ENCODE measurements around the gene KIF25.
"Not testable (repeated sequence)": the region's sequence is repeated elsewhere in the genome, so short reads cannot be mapped to it uniquely, and the experiment has no call there.

Gene KIF25

DNA sequence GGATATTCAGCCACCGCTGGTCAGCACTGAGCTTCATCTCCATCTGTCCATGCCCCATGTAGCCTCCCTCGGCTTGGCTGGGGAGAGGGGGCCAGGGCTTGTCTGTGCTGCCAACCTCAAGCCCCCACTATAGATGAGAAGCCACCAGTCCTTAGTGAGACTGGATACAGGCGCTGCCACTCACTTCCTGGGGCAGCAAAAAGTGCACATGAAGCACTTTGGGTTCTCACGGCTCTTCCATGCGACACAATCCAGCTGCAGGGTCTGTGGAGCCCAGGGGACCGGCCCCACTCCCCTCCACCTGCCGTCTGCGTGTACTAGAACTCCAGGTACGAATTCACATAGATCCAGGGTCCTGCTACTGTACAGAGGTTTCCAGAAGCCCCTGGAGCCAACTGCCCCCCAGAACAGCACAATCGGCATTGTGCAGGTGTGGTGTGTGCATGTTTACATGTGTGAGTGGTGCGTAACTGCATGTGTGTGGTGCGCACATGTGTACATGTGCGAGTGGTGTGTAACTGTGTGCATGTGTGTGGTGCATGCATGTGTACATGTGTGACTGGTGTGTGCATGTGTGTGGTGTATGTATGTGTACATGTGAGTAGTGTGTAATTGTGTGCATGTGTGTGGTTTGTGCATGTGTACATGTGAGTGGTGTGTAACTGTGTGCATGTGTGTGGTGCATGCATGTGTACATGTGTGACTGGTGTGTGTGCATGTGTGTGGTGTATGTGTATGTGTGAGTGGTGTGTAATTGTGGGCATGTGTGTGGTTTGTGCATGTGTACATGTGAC, 76.7 kb downstream of the KIF25 start:
- DNase-seq, result no peak

DNA sequence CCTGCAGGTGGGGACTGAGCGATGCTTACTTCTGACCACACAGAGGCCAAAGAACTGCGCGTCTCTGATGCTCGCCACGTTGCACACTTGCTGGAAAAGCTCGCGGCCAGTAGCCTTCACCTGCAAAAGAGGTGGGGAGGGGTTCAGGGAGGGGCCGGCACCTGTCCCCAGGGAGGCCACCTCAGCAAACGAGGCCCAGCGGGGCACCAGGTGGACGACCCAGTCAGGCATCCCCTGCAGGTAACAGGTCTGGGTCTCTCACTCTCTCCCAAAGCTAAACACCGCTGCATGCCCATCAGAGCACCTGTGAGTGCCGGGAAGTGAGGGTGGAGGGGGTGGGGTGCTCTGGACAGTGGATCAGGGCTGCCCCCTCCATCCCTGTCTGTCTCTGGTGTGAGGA, 77.7 kb downstream of the KIF25 start:
- DNase-seq, result no peak

DNA sequence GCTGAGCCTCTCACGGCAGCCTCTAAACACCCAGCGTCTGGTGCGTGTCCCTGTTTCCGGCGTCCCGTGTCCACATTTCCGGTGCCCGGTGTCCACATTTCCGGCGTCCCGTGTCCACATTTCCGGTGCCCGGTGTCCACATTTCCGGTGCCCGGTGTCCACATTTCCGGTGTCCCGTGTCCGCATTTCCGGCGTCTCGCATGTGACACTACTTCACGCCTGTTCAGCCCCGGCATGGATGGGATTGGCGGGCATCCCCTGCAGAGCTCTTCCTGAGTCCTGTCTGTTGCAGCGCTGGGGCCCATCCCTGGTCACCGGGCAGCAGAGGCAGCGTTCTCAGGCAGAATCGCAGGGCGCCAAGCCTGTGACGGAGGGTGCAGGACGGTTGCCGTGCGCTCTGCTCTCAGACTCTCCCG, 78.3 kb downstream of the KIF25 start:
- DNase-seq, result no peak

DNA sequence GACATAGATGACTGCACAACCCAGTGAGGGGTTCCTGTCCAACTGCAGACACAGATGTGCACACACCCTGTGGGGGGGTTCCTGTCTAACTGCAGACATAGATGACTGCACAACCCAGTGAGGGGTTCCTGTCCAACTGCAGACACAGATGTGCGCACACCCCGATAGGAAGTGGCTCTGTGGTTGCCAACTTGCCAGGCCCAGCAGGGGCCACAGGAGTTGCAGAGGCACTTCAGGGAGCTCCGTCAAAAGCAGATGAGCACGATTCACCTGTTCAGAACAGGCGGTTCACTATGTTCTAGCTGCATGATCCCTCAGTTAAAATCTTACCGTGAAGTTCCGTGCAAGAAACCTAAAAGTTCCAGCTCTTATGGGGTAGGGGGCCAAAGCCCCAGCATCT, 79.9 kb downstream of the KIF25 start:
- DNase-seq, result not testable (repeated sequence)

DNA sequence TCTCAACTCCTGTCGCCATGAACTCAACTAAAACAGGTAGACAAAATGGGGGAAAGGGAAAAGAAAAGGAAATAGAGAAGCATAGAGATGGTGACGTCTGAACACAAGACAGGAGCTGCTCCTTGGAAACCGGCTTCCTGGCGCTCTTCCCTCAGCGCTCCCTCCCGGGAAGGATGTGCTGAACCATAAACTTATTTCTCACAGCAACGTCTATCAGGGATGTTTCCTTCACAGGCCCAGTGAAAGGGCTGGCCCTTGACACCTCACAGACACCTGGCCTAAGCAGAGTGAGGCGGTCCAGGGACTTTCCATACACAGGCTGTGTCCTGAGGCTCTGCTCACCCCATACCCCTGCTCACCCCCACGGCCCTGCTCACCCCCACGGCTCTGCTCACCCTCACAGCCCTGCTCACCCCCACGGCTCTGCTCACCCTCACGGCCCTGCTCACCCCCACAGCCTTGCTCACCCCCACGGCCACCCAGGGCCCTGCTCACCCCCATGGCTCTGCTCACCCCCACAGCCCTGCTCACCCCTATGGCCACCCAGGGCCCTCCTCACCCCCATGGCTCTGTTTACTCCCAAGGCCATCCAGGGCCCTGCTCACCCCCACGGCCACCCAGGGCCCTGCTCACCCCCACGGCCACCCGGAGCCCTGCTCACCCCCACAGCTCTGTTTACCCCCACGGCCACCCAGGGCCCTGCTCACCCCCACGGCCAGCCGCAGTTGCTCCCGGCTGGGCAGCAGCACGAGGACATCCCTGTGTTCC, 80.9 kb downstream of the KIF25 start:
- DNase-seq, result no peak

DNA sequence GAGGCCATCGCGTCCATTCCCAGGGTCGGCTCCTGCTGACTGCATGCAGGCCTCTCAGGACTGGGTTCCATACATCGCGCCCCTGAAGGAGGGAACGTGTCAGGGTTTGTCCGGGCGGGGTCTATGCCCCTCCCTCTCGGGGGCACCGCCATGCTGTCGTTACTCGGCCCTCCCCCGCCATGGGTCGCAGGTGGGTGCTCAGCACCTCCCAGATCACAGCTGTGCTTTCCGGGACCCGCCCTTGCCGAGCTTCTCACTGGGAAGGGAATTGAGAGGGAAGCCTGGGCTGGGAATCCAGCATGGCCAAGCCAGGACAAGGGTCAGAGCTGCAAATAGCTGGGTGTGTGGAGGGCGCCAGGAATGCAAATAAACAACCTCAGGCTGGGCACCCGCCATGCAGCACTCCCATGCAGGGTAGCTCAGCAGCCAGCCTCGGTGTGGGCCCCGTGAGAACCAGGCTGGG, 81.5 kb downstream of the KIF25 start, which contains the start of gene FRMD1:
FRMD1 (minus strand) TSS at position 270 of the 463 bp plus-strand sequence; CDS start at position 152, 118 bp downstream.
- no peak for DNase-seq

DNA sequence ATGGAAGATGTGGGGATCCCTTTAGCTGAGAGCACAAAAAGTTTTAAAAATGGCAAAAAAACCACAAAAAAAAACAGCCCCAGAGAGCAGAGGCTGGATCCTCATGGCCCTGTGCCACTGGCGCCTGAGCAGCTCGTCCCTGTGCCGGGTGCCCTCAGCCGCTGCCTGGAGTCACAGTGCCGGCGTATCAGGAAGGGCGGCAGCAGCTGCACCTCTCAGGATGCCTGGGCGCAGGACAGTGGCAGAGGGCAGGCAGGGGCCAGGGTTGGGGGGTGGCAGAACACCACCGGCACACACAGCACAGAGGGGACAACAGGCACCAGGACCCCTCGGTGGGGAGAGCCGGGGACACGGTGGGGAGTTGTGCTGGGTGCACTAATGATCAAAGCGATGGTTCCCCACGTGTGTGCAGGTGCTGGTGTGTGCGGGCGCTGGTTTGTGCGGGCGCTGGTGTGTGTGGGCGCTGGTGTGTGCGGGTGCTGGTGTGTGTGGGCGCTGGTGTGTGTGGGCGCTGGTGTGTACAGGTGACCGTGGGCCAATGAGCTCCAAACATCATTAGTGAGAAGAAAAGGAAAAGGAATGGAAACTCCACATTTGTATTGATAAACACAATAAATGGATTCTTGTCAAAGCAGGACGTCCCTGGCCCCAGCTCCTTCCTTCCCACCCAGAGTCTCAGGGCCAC, 83.1 kb downstream of the KIF25 start:
- no peak for DNase-seq

DNA sequence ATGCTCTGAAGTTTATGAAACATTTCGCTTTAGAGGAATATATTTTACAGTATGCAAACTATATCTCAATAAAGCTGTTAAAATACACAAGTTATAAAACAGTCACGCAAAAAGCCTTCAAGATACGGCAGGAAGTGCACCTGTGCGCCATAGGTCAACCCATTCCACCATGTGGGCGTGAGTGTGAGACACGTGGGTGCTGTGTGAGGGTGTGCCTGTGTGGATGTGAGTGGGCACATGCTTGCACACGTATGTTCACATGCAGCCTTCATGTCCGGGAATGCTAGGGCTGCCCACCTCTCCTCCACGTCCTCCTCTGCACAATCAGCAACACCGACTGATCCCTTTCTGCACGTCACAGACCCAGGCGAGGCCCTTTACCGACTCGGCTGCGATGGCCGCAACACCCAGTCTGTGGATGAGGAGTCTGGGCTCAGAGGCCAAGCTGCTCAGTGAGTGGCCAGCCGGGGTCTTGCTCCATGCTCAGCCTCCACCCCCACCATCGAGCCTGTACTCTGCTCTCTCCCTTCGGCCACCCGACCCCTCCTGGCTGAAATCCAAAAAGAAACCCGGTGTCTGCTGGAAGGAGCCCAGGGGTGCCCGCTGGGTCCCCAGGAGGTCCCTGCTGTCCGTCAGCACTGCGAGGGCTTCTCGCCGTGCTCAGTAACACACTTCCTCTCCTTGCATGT, 84.5 kb downstream of the KIF25 start:
- DNase-seq, result no peak

DNA sequence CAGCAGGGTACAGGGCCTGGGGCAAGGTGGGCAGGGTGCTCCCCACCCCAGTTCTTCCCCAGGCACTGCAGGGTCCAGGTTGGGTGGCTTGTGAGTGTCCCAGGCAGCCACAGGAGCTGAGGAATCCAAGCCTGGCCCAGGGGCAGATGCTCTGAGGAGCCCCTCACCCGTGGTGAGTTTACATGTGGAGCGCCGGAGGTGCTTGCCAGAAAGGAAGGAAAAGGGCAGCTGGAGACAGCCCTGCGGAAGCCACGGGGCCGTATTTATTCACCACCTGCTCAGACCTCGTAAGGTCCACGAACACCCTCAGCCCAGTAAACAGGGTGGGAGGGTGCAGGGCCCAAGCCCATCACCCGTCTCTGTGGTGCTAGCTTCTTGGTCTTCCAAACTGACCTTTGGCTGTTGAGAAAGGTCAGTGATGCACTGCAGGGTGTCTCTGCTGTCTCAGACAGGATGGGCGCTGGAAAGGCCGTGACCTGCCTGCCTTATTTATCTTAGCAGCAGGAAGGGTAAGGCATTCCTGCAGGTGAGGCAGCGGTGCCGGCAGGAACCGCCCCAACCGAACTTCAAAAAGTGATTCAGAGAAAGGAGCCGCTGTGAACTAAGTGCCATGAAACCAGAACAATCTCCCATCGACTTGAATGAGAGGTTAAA, 85.5 kb downstream of the KIF25 start:
- DNase-seq, result no peak

DNA sequence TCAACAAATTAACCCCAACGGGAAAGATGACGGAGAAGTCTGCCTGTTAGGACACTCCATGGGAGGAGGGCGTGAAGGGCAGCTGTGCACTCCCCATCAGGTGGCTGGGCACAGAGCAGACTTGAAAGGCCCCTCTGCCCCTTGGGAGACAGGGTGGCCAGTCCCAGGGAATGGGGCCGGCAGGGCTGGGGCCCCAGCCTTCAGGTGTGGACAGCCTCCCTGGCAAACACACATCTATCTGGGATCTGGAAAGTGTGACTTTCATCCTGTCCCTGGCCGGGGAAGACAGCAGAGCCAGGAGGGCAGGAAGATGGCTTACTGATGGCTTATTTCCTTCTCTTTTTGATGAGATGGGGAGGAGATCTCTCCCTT, 86.0 kb downstream of the KIF25 start:
- no peak for DNase-seq

DNA sequence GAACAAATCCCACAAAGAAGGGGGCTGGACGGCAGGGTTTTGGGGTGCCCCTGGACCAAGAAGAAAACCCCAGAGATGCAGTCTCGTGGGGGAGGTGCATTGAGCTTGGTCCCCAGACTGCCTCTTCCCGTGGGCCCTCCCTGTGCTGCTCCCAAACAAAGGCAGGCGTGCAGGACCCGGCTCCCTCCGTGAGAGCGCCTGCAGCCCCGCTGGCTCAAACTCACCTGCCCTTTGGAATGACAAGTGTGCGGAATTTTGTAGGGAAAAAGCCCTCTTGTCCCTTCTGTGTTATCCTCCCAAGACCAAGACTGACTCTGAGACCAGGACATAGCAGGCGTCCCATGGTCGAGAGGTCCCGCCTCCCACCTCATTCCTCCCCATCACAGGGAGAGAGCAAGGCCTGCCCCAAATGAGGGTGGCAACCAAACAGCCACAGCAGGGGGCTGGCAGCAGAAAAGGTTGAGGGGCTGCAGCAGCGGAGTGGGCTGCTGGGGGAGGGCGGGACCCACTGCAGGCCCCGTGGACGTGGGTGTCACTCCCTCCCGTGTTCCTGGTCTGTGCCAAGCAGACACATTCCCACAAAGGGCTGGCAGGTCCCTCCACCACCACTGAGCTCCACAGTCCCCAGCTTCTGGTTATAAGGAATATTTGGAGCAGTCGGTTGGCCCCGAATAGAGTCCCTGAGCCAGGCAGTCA, 87.1 kb downstream of the KIF25 start:
- no peak for DNase-seq

DNA sequence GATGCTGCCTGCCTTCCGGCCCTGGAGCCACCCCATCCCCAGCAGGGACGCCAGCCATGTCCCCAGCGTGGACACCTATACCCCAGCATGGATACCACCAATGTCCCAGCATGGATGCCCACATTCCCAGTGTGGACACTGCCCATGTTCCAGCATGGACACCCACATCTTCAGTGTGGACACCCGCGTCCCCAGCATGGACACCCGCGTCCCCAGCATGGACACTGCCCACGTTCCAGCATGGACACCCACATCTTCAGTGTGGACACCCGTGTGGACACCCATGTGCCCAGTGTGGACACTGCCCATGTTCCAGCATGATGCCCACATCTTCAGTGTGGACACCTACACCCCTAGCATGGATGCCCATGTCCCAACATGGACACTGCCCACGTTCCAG, 88.6 kb downstream of the KIF25 start:
- DNase-seq, result no peak

DNA sequence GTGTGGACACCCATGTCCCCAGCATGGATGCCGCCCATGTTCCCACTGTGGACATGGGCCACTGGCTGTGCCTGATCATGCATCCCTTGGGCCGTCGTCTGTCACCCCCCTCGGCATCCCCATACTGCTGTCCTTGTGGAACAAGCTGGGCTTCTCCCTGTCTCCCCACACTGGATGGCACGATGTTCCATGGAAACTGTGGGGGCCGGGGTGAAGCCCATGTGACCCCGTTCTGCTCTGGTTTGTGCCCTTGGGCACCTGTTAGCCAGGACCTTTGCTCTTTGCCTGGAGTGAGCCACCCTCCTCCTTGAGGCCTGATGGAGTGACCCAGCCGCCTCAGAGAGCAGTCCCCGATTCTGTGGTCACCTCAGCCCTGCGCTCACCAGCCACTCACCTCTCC, 89.1 kb downstream of the KIF25 start:
- DNase-seq, result no peak

DNA sequence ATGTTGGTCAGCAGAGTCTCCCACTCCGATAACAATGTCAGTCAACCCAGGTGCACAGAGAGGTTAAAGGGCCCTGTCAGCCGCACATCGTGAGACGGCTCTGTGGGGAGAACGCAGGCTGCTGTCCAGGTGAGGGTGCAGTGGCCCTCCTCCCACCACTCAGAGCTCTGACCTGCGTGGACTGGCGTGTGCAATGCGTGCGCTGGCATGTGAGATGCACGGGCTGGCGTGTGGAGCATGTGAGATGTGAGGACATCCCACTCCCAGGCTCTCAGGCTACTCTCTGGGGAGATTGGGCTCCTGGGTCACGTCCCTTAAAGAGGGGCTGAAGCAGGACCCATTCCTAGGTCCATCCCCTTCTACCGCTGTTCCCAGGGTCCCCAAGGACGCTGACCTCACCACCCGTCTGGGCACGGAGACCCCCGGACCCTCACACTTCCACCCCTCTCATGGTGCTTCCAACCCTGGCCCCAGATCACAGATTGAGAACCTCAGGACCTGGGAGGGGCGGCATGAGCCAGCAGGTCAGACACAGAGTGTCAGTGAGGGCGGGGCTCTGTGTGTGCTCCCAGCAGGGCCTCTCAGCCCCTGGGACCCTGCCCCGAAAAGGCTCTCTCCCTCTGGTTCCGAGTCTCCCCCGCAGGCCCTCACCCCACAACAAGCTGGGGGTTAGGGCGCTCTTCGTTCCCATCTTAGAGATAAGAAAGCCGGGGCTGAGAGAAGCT, 90.1 kb downstream of the KIF25 start:
- no peak for DNase-seq

DNA sequence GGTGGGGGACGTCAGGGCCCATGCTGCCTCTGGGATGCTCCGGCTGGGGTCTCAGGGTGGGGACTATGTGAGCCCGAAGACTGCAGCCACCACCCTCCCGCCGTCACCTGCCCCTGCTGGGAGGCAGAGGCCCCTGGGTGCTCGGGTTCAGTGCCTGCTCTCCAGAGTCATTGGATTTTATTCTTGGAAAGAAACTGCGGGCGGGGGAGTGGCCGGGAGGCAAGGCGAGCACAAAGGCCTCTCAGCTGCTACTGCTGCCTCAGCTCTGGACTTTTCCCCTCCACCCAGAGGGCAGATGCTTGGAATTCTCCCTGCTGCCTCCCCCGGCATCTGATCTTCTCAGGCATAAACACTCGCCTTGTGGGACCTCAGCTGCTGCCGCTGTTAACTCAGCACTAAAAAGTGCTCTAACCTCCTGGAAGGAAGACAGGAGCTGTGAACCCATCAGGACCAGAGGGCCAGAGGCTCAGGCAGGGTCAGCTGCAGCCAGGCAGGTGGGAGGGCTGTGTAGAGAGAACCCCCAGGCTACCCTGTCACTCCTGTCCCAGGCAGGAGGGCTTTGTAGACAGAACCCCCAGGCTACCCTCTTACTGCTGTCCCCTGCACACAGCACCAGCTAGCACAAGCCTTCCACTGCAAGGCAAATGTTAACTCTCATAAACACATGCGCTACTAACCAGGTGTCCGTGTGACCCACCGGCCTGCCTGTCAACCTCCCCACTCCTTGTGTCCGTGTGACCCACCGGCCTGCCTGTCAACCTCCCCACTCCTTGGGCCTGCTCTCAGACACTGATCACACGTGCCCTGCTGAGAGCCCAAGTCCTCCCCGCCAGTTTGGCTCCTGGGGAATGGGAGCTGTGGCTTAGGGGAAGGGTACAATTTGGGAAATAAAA, 90.9 kb downstream of the KIF25 start:
- no peak for DNase-seq

DNA sequence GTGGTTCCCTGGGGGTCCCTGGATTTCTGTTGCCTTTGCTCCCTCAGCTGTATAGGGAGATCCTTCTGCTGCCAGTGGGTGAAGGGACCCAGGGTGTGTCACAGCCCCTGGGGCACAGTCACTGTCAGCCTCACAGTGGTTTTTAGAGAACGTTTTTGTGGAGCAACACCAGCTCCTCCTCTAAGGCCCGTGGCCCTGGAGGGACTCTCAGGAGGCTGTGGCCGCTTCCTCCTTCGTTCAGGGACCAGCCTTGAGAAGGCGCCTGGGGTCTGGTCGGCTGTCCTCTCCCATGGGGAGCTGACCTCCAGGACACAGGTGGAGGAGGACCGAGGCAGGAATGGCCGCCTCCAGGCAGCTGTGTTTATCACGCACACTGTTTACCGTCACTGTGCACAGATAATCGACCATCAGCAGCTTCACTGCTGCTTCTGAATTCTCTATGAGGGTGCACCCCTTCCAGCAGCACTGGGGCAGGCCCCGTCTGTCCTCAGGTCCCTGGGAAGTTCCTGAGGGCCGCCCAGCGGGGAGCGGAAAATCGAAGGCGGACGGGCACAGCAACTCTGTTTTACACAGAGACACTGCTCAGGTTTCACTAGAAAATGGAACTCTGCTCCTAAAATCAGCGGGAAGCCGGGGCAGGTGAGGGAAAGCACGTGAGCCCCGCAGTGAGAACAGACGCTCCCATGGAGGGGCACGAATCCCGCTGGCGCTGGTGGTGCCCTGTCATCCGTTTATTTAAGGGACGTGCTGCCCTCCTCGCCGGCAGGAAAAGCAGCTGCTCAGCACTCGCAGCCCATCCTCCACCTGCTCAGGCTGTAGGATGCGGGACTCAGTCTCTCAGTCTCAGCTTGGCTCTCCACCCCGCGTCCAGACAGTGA, 92.0 kb downstream of the KIF25 start:
- no peak for DNase-seq

DNA sequence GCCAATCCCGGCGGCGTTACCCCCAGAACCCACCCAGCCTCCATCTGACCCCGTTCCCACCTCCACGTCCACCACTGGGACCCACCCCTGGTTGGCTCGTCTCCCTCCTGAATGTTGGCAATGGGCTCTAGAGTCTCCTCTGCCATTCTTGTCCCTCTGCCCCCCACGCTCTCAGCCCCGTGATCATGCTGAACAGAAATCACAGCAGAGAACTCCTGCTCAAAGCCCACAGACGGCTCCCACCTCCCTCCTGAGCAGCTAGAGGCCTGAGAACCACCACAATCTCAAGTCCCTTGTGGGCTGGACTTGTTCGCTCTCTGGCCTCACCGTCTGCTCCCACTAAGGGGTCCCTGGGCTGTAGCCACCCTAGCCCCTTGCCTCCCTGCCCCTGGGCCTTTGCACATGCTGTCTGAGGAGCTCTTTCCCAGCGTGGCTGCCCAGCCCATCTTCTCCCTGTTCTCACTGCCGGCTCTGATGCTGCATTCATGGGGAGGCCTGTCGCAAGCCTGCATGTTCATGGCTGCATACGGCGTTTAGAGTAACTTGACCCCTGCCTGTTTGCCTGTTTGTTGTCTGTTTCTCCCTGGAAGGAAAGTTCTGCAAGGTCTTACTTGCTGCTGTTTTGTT, 92.7 kb downstream of the KIF25 start:
- DNase-seq, result no peak

DNA sequence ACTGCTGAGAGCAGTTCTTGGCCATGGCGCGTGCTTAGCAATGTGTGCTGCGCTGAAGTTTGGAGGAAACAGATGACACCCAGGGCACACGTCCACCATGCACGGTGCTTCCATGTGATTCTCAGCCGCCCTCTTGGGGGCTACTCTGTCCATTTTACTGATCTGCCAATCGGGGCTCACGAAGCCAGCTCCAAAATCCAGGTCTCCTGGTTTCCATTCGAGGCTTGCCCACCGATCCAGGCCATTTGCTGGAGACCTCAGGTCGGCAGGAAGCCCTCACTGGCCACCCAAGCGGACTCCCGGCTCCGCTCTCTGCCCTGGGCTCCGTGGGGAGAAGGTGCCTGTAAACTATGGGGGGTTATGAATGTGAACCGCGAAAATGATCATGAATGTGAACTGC, 93.2 kb downstream of the KIF25 start:
- DNase-seq, result no peak
